ENCODE results near the gene RIT2.
"Not testable (repeated sequence)": the region's sequence is repeated elsewhere in the genome, so short reads cannot be mapped to it uniquely, and the experiment has no call there.

Gene RIT2

DNA sequence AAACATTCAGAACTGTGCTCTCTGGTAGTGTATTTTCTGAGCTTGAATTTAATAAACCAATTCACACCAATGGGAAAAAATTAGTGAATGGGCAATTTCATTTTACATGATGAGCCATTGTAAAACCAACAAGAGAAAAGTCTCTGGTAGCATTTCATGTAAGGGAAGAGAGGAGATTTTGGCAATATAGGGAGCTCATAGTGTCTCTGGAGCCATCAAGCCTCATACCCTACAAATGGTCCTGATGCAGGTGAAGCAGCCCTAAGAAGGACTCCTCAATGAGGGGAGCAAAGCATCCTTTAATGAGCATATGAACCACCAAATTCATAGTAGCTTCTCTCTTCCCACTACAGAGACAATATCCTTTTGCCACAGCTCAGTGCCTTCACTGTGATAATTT, 373.0 kb downstream of the RIT2 start:
- no peaks in the 10 kb centered on the region for H3K36me3 ChIP-seq (ENCODE audit: control insufficient read depth, insufficient read depth, low read length)
- peak overlapping the region; percentile 34 for H3K9ac ChIP-seq (ENCODE audit: low read depth, low read length)
- H3K9me3 ChIP-seq (ENCODE audit: control insufficient read depth, insufficient read depth, low read length) = peaks cover under 1% of the 10 kb centered on the region; the same call in 1 of the 2 replicates
- peak overlapping the region; percentile 96 for H3K27ac ChIP-seq (ENCODE audit: low read depth, low read length)
- peak overlapping the region; percentile 52 for H3K4me3 ChIP-seq (ENCODE audit: low read depth, low read length)
- H3K27me3 ChIP-seq (ENCODE audit: control insufficient read depth, insufficient read depth, low read length) = no peaks in the 10 kb centered on the region
- H3K4me1 ChIP-seq (ENCODE audit: control insufficient read depth, insufficient read depth, low read length) = peaks cover 52% of the 10 kb centered on the region

GRCh38 chr18:42741805-42742347, 373.6 kb downstream of the RIT2 start:
- Histone ChIP-seq H3K4me1 (ENCODE audit: control insufficient read depth, insufficient read depth, low read length) (peaks cover 51% of the 10 kb centered on the region), H3K9ac (ENCODE audit: low read depth, low read length) (peak overlapping the region; percentile 34; the same call in 1 of the 2 replicates), H3K27ac (ENCODE audit: low read depth, low read length) (peak overlapping the region; percentile 96)
- not testable (repeated sequence) for H3K4me3 ChIP-seq (ENCODE audit: low read depth, low read length); H3K36me3 ChIP-seq (ENCODE audit: control insufficient read depth, insufficient read depth, low read length); H3K9me3 ChIP-seq (ENCODE audit: control insufficient read depth, insufficient read depth, low read length); H3K27me3 ChIP-seq (ENCODE audit: control insufficient read depth, insufficient read depth, low read length)

GRCh38 chr18:42741299-42741698, 374.2 kb downstream of the RIT2 start:
- H3K4me1 ChIP-seq (ENCODE audit: control insufficient read depth, insufficient read depth, low read length) = peaks cover 45% of the 10 kb centered on the region
- H3K27ac ChIP-seq (ENCODE audit: low read depth, low read length) = peak overlapping the region; percentile 77
- not testable (repeated sequence) for H3K36me3 ChIP-seq (ENCODE audit: control insufficient read depth, insufficient read depth, low read length); H3K4me3 ChIP-seq (ENCODE audit: low read depth, low read length); H3K9me3 ChIP-seq (ENCODE audit: control insufficient read depth, insufficient read depth, low read length); H3K27me3 ChIP-seq (ENCODE audit: control insufficient read depth, insufficient read depth, low read length)
- H3K9ac ChIP-seq (ENCODE audit: low read depth, low read length) = 0 out of 2 replicates have a peak overlapping the region, but pooled peaks have one; percentile 3

GRCh38 chr18:42736074-42736473, 379.4 kb downstream of the RIT2 start:
- Histone ChIP-seq H3K4me3 (ENCODE audit: low read depth, low read length) (no peak overlapping the region), H3K9me3 (ENCODE audit: control insufficient read depth, insufficient read depth, low read length) (no peaks in the 10 kb centered on the region), H3K27me3 (ENCODE audit: control insufficient read depth, insufficient read depth, low read length) (no peaks in the 10 kb centered on the region), H3K27ac (ENCODE audit: low read depth, low read length) (no peak overlapping the region), H3K36me3 (ENCODE audit: control insufficient read depth, insufficient read depth, low read length) (no peaks in the 10 kb centered on the region), H3K9ac (ENCODE audit: low read depth, low read length) (no peak overlapping the region), H3K4me1 (ENCODE audit: control insufficient read depth, insufficient read depth, low read length) (0 out of 2 replicates have a peak, but pooled peaks cover 4% of the 10 kb centered on the region)

GRCh38 chr18:42734520-42734919, 381.0 kb downstream of the RIT2 start:
- Histone ChIP-seq H3K4me3 (ENCODE audit: low read depth, low read length) (no peak overlapping the region), H3K4me1 (ENCODE audit: control insufficient read depth, insufficient read depth, low read length) (peaks cover 9% of the 10 kb centered on the region; the same call in 1 of the 2 replicates), H3K9ac (ENCODE audit: low read depth, low read length) (no peak overlapping the region), H3K9me3 (ENCODE audit: control insufficient read depth, insufficient read depth, low read length) (no peaks in the 10 kb centered on the region), H3K36me3 (ENCODE audit: control insufficient read depth, insufficient read depth, low read length) (no peaks in the 10 kb centered on the region), H3K27me3 (ENCODE audit: control insufficient read depth, insufficient read depth, low read length) (no peaks in the 10 kb centered on the region), H3K27ac (ENCODE audit: low read depth, low read length) (no peak overlapping the region)

DNA sequence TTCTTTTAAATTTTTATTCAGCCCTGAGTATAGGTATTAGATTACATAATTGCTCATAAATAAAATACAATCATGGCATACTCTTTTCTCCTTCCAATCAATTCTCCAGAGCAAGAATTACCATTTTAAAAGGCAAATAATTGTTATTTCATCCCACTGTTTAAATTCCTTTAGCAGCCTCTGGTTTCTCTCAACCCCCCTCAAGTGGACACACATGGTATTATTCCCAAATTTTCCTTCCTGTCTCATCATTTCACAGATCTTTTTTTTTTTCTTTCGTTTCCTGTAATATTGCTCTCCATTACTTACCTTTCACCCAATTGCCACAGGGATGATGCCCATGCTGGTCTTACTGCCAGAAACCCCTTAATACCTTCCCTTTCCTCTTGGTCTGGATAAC, 385.2 kb downstream of the RIT2 start:
- Histone ChIP-seq H3K9ac (ENCODE audit: low read depth, low read length) (no peak overlapping the region), H3K36me3 (ENCODE audit: control insufficient read depth, insufficient read depth, low read length) (no peaks in the 10 kb centered on the region), H3K27ac (ENCODE audit: low read depth, low read length) (no peak overlapping the region), H3K27me3 (ENCODE audit: control insufficient read depth, insufficient read depth, low read length) (no peaks in the 10 kb centered on the region), H3K4me1 (ENCODE audit: control insufficient read depth, insufficient read depth, low read length) (peaks cover 9% of the 10 kb centered on the region; the same call in 1 of the 2 replicates), H3K4me3 (ENCODE audit: low read depth, low read length) (no peak overlapping the region), H3K9me3 (ENCODE audit: control insufficient read depth, insufficient read depth, low read length) (no peaks in the 10 kb centered on the region)

DNA sequence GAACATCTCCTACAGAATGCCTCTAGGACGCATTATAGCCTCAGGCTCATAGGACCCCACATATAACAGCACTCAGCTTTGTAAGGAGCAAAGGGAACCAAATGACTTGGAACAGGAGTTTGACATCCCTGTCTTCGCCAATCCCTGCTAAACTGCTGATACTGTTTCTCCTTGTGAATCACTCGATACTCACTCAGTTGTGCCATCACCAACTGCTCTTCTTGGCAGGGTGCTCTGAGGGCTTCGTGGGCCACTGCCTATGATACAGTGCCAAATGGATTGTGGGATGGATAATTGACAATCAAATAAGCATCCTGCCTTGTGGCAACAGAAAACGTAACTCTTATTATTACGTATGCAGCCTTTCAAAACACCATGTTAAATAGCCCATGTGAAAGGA, 396.3 kb downstream of the RIT2 start:
- no peak overlapping the region for H3K4me3 ChIP-seq (ENCODE audit: low read depth, low read length)
- H3K27me3 ChIP-seq (ENCODE audit: control insufficient read depth, insufficient read depth, low read length) = no peaks in the 10 kb centered on the region
- H3K36me3 ChIP-seq (ENCODE audit: control insufficient read depth, insufficient read depth, low read length) = no peaks in the 10 kb centered on the region
- no peak overlapping the region for H3K27ac ChIP-seq (ENCODE audit: low read depth, low read length)
- H3K9me3 ChIP-seq (ENCODE audit: control insufficient read depth, insufficient read depth, low read length) = no peaks in the 10 kb centered on the region
- H3K9ac ChIP-seq (ENCODE audit: low read depth, low read length) = no peak overlapping the region
- H3K4me1 ChIP-seq (ENCODE audit: control insufficient read depth, insufficient read depth, low read length) = no peaks in the 10 kb centered on the region

- H3K27me3 ChIP-seq (ENCODE audit: control insufficient read depth, insufficient read depth, low read length) = no peaks in the 10 kb centered on the region
- H3K9ac ChIP-seq (ENCODE audit: low read depth, low read length) = no peak overlapping the region
- no peaks in the 10 kb centered on the region for H3K4me1 ChIP-seq (ENCODE audit: control insufficient read depth, insufficient read depth, low read length)
- no peak overlapping the region for H3K4me3 ChIP-seq (ENCODE audit: low read depth, low read length)
- no peaks in the 10 kb centered on the region for H3K36me3 ChIP-seq (ENCODE audit: control insufficient read depth, insufficient read depth, low read length)
- no peaks in the 10 kb centered on the region for H3K9me3 ChIP-seq (ENCODE audit: control insufficient read depth, insufficient read depth, low read length)
- H3K27ac ChIP-seq (ENCODE audit: low read depth, low read length) = no peak overlapping the region
These were observed 403.4 kb downstream of the RIT2 start for GRCh38 chr18:42712065-42712464.

- no peak overlapping the region for H3K27ac ChIP-seq (ENCODE audit: low read depth, low read length)
- no peaks in the 10 kb centered on the region for H3K4me1 ChIP-seq (ENCODE audit: control insufficient read depth, insufficient read depth, low read length)
- H3K9ac ChIP-seq (ENCODE audit: low read depth, low read length) = no peak overlapping the region
These were observed 408.4 kb downstream of the RIT2 start for GRCh38 chr18:42707080-42707479.

DNA sequence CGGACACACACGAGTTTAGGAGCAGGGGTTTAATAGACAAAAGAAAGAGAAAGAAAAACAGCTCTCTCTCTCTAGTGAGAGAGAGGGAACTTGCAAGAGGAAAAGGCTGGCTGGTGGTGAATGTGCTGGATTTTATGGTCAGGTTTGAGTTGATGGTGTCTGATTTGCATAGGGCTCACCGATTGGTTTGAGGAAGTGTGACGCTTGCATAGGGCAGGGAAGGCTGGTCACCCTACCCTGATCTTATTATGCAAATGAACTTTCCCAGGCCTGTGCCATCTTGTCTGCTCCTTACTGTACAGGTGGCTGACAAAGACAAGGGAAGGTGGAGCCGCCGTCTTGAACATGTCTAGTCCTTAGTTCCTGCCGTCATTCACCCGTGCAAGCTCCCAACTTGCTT, 408.9 kb downstream of the RIT2 start:
- Histone ChIP-seq H3K4me3 (ENCODE audit: low read depth, low read length) (no peak overlapping the region), H3K9ac (ENCODE audit: low read depth, low read length) (no peak overlapping the region), H3K27me3 (ENCODE audit: control insufficient read depth, insufficient read depth, low read length) (no peaks in the 10 kb centered on the region), H3K27ac (ENCODE audit: low read depth, low read length) (no peak overlapping the region), H3K9me3 (ENCODE audit: control insufficient read depth, insufficient read depth, low read length) (no peaks in the 10 kb centered on the region), H3K4me1 (ENCODE audit: control insufficient read depth, insufficient read depth, low read length) (no peaks in the 10 kb centered on the region), H3K36me3 (ENCODE audit: control insufficient read depth, insufficient read depth, low read length) (no peaks in the 10 kb centered on the region)

More at GRCh38 chr18:42707080-42707479, 408.4 kb downstream of the RIT2 start:
- Histone ChIP-seq H3K9me3 (ENCODE audit: control insufficient read depth, insufficient read depth, low read length) (no peaks in the 10 kb centered on the region), H3K4me3 (ENCODE audit: low read depth, low read length) (no peak overlapping the region), H3K27me3 (ENCODE audit: control insufficient read depth, insufficient read depth, low read length) (no peaks in the 10 kb centered on the region), H3K36me3 (ENCODE audit: control insufficient read depth, insufficient read depth, low read length) (no peaks in the 10 kb centered on the region)

DNA sequence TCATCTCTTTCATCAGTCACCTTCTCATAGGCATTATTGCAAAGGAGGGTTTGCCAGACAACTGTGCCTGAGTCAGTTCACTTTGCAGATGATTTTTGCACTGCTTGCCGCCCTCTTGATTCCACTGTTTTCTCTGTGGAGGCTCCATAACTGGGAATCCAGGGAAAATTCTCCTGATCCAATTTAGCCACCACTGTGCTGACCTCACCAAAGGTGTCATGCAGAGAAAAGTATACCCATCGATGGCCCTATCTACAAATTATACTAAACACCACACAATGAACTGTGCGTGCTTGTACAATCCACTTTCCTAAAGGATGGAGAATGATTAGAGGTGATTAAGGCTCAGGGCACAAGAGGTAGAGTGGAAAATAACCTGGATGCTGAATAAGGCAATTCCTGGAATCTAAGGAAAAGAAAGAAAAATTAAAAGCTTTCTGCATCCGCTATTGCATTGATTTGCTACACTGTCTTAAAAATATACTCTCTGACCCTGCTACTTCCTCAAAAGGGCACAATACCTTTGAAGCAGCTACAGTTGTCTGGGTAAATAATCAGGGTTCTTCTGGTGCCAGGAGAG, 409.4 kb downstream of the RIT2 start:
- no peaks in the 10 kb centered on the region for H3K4me1 ChIP-seq (ENCODE audit: control insufficient read depth, insufficient read depth, low read length)
- no peak overlapping the region for H3K27ac ChIP-seq (ENCODE audit: low read depth, low read length)
- no peak overlapping the region for H3K9ac ChIP-seq (ENCODE audit: low read depth, low read length)
- no peaks in the 10 kb centered on the region for H3K36me3 ChIP-seq (ENCODE audit: control insufficient read depth, insufficient read depth, low read length)
- H3K4me3 ChIP-seq (ENCODE audit: low read depth, low read length) = no peak overlapping the region
- H3K27me3 ChIP-seq (ENCODE audit: control insufficient read depth, insufficient read depth, low read length) = no peaks in the 10 kb centered on the region
- no peaks in the 10 kb centered on the region for H3K9me3 ChIP-seq (ENCODE audit: control insufficient read depth, insufficient read depth, low read length)
